ENCODE results near the gene PTMA. TPM values are rescaled to one million over a fixed set of nuclear protein-coding genes. Genes with fewer than 3 reads are reported as not detected.

PTMA gene
- total RNA-seq, 1 experiment from 2014 or later = 1,354 TPM

DNA sequence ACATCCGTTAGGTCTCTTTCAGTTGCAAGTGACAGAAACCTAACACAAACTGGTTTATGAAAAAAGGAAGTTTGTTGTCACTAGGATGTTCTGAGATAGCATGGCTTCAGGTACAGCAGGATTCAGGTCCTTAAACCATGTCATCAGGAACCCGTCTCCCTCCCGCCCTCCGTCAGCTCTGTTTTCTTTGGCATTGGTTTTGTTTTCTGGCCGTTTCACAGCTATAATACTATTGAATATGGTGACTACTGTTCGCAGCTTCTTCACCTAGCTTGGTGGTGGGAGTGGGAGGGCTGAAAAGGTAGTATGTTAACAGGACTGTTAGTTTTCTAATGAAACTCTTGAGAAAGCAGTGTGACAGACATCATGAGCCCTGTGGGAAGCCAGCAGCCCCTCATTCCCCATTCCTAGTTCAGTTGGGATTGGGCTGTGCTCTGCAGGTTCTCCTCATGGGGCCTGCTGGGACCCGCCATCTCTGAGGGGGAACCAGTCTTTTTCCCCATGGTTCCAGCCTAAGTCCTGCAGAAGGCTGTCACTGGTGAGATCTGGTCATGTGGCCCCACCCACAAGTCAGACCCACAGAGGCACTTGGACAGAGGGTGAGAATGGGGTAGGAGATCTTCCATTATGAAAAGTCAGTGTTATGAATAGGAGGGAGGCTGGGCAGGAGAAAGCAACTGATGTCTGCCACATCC is 12.1 kb downstream of the PTMA start:
- Mint-ChIP-seq H3K27me3 (ENCODE audit: unreplicated experiment) (no peaks in the 10 kb centered on the region), H3K4me1 (ENCODE audit: low read depth, unreplicated experiment) (peaks cover 11% of the 10 kb centered on the region), H3K27ac (ENCODE audit: unreplicated experiment) (no peak overlapping the region), H3K9me3 (ENCODE audit: low read depth, unreplicated experiment) (no peaks in the 10 kb centered on the region), H3K36me3 (ENCODE audit: insufficient read depth, unreplicated experiment) (peaks cover 12% of the 10 kb centered on the region), H3K4me3 (ENCODE audit: low read depth, unreplicated experiment) (no peak overlapping the region)
- intact Hi-C loops (cut with micrococcal nuclease; ENCODE audit: unreplicated experiment) = no loop called here
- CTCF ChIA-PET = no interaction called here
- TF ChIP-seq, protein P1, sequence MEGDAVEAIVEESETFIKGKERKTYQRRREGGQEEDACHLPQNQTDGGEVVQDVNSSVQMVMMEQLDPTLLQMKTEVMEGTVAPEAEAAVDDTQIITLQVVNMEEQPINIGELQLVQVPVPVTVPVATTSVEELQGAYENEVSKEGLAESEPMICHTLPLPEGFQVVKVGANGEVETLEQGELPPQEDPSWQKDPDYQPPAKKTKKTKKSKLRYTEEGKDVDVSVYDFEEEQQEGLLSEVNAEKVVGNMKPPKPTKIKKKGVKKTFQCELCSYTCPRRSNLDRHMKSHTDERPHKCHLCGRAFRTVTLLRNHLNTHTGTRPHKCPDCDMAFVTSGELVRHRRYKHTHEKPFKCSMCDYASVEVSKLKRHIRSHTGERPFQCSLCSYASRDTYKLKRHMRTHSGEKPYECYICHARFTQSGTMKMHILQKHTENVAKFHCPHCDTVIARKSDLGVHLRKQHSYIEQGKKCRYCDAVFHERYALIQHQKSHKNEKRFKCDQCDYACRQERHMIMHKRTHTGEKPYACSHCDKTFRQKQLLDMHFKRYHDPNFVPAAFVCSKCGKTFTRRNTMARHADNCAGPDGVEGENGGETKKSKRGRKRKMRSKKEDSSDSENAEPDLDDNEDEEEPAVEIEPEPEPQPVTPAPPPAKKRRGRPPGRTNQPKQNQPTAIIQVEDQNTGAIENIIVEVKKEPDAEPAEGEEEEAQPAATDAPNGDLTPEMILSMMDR (IDR thresholded peaks at IDR 0.05; ENCODE audit: unreplicated experiment) = no peak
- DNase-seq = no peak
- BruUV-seq (replicated peaks) = no TSS peak

DNA sequence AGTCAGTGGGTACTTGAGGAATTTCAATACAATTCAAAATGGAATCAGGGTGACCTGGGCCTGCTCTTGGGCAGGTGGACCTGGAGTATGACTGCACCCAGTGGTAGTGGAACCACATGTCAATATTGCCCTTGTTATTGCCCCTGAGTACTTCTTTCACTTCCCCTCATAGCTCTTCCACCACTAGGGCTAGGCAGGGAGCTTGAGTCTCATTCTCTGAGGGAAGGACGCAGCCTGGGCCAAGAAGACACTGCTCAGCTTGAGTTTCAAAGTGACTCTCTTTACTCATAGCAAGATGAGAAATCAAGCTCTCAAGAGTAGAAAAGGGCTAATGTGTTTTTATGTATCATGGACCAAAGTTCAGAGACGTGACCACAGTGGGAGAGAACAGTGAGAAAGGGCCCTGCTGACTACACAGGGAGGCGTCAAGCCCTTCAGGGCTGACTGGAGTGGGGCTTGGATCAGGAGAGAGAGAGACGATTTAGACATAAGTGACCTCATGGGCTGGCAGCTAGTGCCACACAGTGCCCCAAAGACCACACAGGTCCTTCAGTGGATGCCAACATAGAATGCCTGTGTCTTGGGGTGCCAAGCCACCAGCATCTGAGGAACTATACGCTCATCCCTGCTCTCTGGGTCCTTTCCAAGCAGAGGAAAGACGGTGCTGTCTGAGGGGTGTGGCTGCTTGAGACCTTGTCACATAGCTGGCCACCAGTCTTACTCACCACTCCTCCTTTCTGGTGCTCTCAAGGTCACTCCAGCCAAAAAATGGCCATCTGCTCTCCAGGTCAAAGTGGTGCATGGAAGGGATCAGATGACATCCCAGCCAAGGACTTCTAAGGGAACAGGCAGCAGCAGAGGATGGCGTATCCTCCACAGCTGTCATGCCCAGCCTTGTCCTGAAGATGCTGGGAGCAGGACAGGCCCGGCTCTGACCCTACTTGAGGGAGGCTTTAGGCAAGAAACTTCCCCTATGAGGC is 13.0 kb downstream of the PTMA start:
- CTCF ChIA-PET = interaction anchor here (1.0 kb wide), 1 partner anchor 18 kb away, joined by 3 read pairs; no protein-coding TSS in a partner anchor
- Mint-ChIP-seq H3K36me3 (ENCODE audit: insufficient read depth, unreplicated experiment) (peaks cover 5% of the 10 kb centered on the region), H3K4me3 (ENCODE audit: low read depth, unreplicated experiment) (no peak overlapping the region), H3K9me3 (ENCODE audit: low read depth, unreplicated experiment) (no peaks in the 10 kb centered on the region), H3K27ac (ENCODE audit: unreplicated experiment) (no peak overlapping the region), H3K27me3 (ENCODE audit: unreplicated experiment) (no peaks in the 10 kb centered on the region), H3K4me1 (ENCODE audit: low read depth, unreplicated experiment) (peaks cover 3% of the 10 kb centered on the region)
- intact Hi-C loops (cut with micrococcal nuclease; ENCODE audit: unreplicated experiment) = no loop called here
- TF ChIP-seq, protein P1 (IDR thresholded peaks at IDR 0.05; ENCODE audit: unreplicated experiment) = no peak
- DNase-seq = no peak
- no TSS peak for BruUV-seq (replicated peaks)

DNA sequence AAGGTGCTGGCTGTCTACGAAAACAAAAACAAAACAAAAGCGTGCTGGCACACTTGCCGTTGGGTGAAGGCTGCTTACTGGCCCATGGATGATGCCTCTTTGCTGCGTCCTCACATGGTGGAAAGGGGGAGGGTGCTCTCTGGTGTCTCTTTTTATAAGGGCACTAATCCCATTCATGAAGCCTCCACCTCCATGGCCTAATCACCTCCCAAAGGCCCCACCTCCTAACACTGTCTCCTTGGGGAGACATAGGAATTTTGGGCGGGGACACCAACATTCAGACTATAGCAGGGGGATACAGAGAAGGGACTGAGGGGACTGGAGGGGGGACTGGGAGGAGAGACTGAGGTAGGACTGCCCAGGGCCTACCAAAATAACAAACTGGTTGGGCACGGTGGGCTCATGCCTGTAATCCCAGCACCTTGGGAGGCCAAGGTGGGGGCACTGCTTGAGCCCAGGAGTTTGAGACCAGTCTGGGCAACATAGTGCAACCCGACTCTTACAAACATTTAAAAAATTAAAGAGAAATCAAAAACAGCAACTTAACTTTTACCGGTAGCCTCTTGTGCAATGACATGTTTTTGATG is 14.5 kb downstream of the PTMA start:
- Mint-ChIP-seq H3K4me1 (ENCODE audit: low read depth, unreplicated experiment) (no peaks in the 10 kb centered on the region), H3K27me3 (ENCODE audit: unreplicated experiment) (no peaks in the 10 kb centered on the region), H3K4me3 (ENCODE audit: low read depth, unreplicated experiment) (no peak overlapping the region), H3K9me3 (ENCODE audit: low read depth, unreplicated experiment) (no peaks in the 10 kb centered on the region), H3K27ac (ENCODE audit: unreplicated experiment) (no peak overlapping the region), H3K36me3 (ENCODE audit: insufficient read depth, unreplicated experiment) (no peaks in the 10 kb centered on the region)
- no peak for DNase-seq
- CTCF ChIA-PET = no interaction called here
- intact Hi-C loops (cut with micrococcal nuclease; ENCODE audit: unreplicated experiment) = no loop called here
- TF ChIP-seq, protein P1 (IDR thresholded peaks at IDR 0.05; ENCODE audit: unreplicated experiment) = no peak
- no TSS peak for BruUV-seq (replicated peaks)

DNA sequence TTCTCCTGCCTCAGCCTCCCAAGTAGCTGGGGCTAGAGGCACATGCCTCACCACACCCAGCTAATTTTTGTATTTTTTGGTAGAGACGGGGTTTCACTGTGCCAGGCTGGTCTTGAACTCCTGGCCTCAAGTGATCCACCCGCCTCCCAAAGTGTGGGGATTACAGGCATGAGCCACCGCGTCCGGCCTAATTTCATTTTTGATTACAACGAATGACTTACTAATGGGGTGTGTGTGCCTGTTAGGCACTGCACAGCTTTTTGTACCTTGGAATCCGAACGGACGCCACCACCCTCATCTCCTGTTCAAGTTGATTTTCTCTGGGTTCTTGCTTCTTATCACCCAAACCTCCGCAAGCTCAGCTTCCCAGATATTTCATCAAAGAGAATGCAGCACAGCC is 17.2 kb downstream of the PTMA start:
- Mint-ChIP-seq H3K27ac (ENCODE audit: unreplicated experiment) (no peak overlapping the region), H3K36me3 (ENCODE audit: insufficient read depth, unreplicated experiment) (no peaks in the 10 kb centered on the region), H3K9me3 (ENCODE audit: low read depth, unreplicated experiment) (no peaks in the 10 kb centered on the region), H3K4me3 (ENCODE audit: low read depth, unreplicated experiment) (no peak overlapping the region), H3K27me3 (ENCODE audit: unreplicated experiment) (no peaks in the 10 kb centered on the region), H3K4me1 (ENCODE audit: low read depth, unreplicated experiment) (no peaks in the 10 kb centered on the region)
- CTCF ChIA-PET = interaction anchor here (1.2 kb wide), 2 partner anchors 11 to 51 kb away, joined by 4 to 5 read pairs; no protein-coding TSS in a partner anchor
- TF ChIP-seq, protein P1 (IDR thresholded peaks at IDR 0.05; ENCODE audit: unreplicated experiment) = no peak
- no peak for DNase-seq
- intact Hi-C loops (cut with micrococcal nuclease; ENCODE audit: unreplicated experiment) = no loop called here
- BruUV-seq (replicated peaks) = no TSS peak
